Smooth muscle cell (in vitro differentiated cells): Measurements from ENCODE around the gene GPATCH8. TPM values are rescaled to one million over a fixed set of nuclear protein-coding genes. Genes with fewer than 3 reads are reported as not detected.

Source experiments
- DNase-seq: peaks from one replicate; lab custom pipeline; 2025; ENCODE audit not compliant: unreplicated experiment; lab: John Stamatoyannopoulos, UW
- H2AFZ ChIP-seq: fragments of 200-600 bp; sonication (generic); 2 replicates; pipeline ENCODE4 v1.6.0; 2016; ENCODE audit warnings: antibody characterized with exemption, low read depth, mild to moderate bottlenecking
- H3F3A ChIP-seq: fragments of 200-600 bp; sonication (generic); 2 replicates; pipeline ENCODE4 v1.6.0; 2017; ENCODE audit warnings: antibody characterized with exemption, low read depth
- H3K27ac ChIP-seq: fragments of 200-600 bp; sonication (generic); 2 replicates; pipeline ENCODE4 v1.5.1; 2016; ENCODE audit warnings: low read depth, mild to moderate bottlenecking
- H3K27me3 ChIP-seq: fragments of 200-600 bp; sonication (generic); 2 replicates; pipeline ENCODE4 v1.6.1; 2016; ENCODE audit warnings: low read depth, mild to moderate bottlenecking
- H3K36me3 ChIP-seq: fragments of 200-600 bp; sonication (generic); 2 replicates; pipeline ENCODE4 v1.5.1; 2016; ENCODE audit warnings: low read depth
- H3K4me1 ChIP-seq: fragments of 200-600 bp; sonication (generic); 2 replicates; pipeline ENCODE4 v1.5.1; 2016; ENCODE audit warnings: low read depth
- H3K4me2 ChIP-seq: fragments of 200-600 bp; sonication (generic); 2 replicates; pipeline ENCODE4 v1.6.0; 2016; ENCODE audit warnings: mild to moderate bottlenecking
- H3K4me3 ChIP-seq: fragments of 200-600 bp; sonication (generic); 2 replicates; pipeline ENCODE4 v1.5.1; 2016; ENCODE audit warnings: mild to moderate bottlenecking
- H3K79me2 ChIP-seq: fragments of 200-600 bp; sonication (generic); 2 replicates; pipeline ENCODE4 v1.6.0; 2016; ENCODE audit warnings: low read depth, mild to moderate bottlenecking
- H3K9ac ChIP-seq: fragments of 200-600 bp; sonication (generic); 2 replicates; pipeline ENCODE4 v1.6.0; 2016; ENCODE audit warnings: low read depth
- H3K9me3 ChIP-seq: fragments of 200-600 bp; sonication (generic); replicated peaks from 2 replicates; pipeline ENCODE4 v1.5.1; 2016; ENCODE audit warnings: low read depth
- H4K20me1 ChIP-seq: fragments of 200-600 bp; sonication (generic); 2 replicates; pipeline ENCODE4 v1.6.0; 2016; ENCODE audit warnings: low read depth
- CTCF ChIP-seq: fragments of 200-600 bp; sonication (generic); IDR thresholded peaks from 2 replicates; pipeline ENCODE4 v1.5.1; 2017; ENCODE audit warnings: borderline replicate concordance, mild to moderate bottlenecking, antibody characterized with exemption; ENCODE audit not compliant: insufficient read depth, poor library complexity, severe bottlenecking
- WGBS: methylation state at CpG from one replicate; pipeline ENCODE4 v1.1.7; 2016; ENCODE audit warnings: low lambda C conversion rate; 5-methylcytosine and 5-hydroxymethylcytosine counted together
- polyA plus RNA-seq: library from polyadenylated mRNA; unstranded; fragments of >200 nt; fragmentation: Nextera tagmentation; extraction: Ambion mirVana; gene quantifications from 2 replicates; pipeline ENCODE4 v1.2.1, GENCODE V29; 2016
- total RNA-seq: library from RNA; depleted of rRNA; stranded (reverse); fragments of >200 nt; gene quantifications from 2 replicates; pipeline ENCODE4 v1.2.3, GENCODE V29; 2014

The GPATCH8 gene
- total and polyA plus RNA-seq, 2 experiments from 2014 or later = 17.6 to 25.0 TPM

- no peak for DNase-seq
- H4K20me1 ChIP-seq = peaks cover 100% of the 10 kb centered on the region
Measured at GRCh38 chr17:44492706-44493272, 10.4 kb downstream of the GPATCH8 start.

GRCh38 chr17:44489581-44489980, 13.6 kb downstream of the GPATCH8 start:
- Histone ChIP-seq H3K4me3 (no peak overlapping the region), H3K9ac (no peak overlapping the region), H3K9me3 (no peaks in the 10 kb centered on the region), H4K20me1 (peaks cover 100% of the 10 kb centered on the region), H3K36me3 (no peaks in the 10 kb centered on the region), H3K27ac (no peak overlapping the region), H2AFZ (no peak overlapping the region), H3K27me3 (no peaks in the 10 kb centered on the region), H3K4me1 (no peaks in the 10 kb centered on the region), H3K79me2 (peaks cover 100% of the 10 kb centered on the region), H3F3A (no peaks in the 10 kb centered on the region), H3K4me2 (no peak overlapping the region)
- DNase-seq = no peak
- no peak for TF ChIP-seq CTCF
- 100% methylated on average over 6 of the region's 6 CpGs for WGBS

More at GRCh38 chr17:44492706-44493272, 10.4 kb downstream of the GPATCH8 start:
- no peaks in the 10 kb centered on the region for H3K27me3 ChIP-seq
- 94% methylated on average over 2 of the region's 2 CpGs for WGBS
- no peak overlapping the region for H3K27ac ChIP-seq
- H2AFZ ChIP-seq = no peak overlapping the region
- H3F3A ChIP-seq = no peaks in the 10 kb centered on the region
- H3K9me3 ChIP-seq = no peaks in the 10 kb centered on the region
- no peaks in the 10 kb centered on the region for H3K4me1 ChIP-seq
- no peaks in the 10 kb centered on the region for H3K36me3 ChIP-seq
- no peak overlapping the region for H3K4me3 ChIP-seq
- H3K9ac ChIP-seq = no peak overlapping the region
- no peak for TF ChIP-seq CTCF
- no peak overlapping the region for H3K4me2 ChIP-seq
- H3K79me2 ChIP-seq = peaks cover 100% of the 10 kb centered on the region

GRCh38 chr17:44487170-44487569, 16.0 kb downstream of the GPATCH8 start:
- Histone ChIP-seq H3K36me3 (no peaks in the 10 kb centered on the region), H3K4me2 (no peak overlapping the region), H3K9me3 (no peaks in the 10 kb centered on the region), H3K4me1 (no peaks in the 10 kb centered on the region), H2AFZ (no peak overlapping the region), H3K27me3 (no peaks in the 10 kb centered on the region), H3K4me3 (no peak overlapping the region), H3F3A (no peaks in the 10 kb centered on the region), H3K79me2 (peaks cover 98% of the 10 kb centered on the region), H4K20me1 (peaks cover 99% of the 10 kb centered on the region), H3K27ac (no peak overlapping the region), H3K9ac (no peak overlapping the region)
- no peak for TF ChIP-seq CTCF
- WGBS = 94% methylated on average over 2 of the region's 2 CpGs
- no peak for DNase-seq

- no peak overlapping the region for H3K4me3 ChIP-seq
- peaks cover 3% of the 10 kb centered on the region for H3F3A ChIP-seq
- H3K4me2 ChIP-seq = no peak overlapping the region
- H3K9ac ChIP-seq = no peak overlapping the region
- no peaks in the 10 kb centered on the region for H3K9me3 ChIP-seq
- WGBS = 98% methylated on average over 6 of the region's 6 CpGs
- H2AFZ ChIP-seq = no peak overlapping the region
- peaks cover 96% of the 10 kb centered on the region for H4K20me1 ChIP-seq
- H3K27ac ChIP-seq = no peak overlapping the region
- TF ChIP-seq CTCF = no peak
- peaks cover 96% of the 10 kb centered on the region for H3K79me2 ChIP-seq
- no peak for DNase-seq
- H3K4me1 ChIP-seq = no peaks in the 10 kb centered on the region
- H3K36me3 ChIP-seq = peaks cover 6% of the 10 kb centered on the region
- no peaks in the 10 kb centered on the region for H3K27me3 ChIP-seq
Measured at GRCh38 chr17:44473367-44473766, 29.8 kb downstream of the GPATCH8 start.
